H1 (cell line): ENCODE data around the gene SRXN1. TPM values are rescaled to one million over a fixed set of nuclear protein-coding genes. Genes with fewer than 3 reads are reported as not detected.

ENCODE experiments used
- CTCF ChIA-PET: fragments of 300-600 bp; sonication (Branson Sonifier 250); formaldehyde crosslinking; loops from one replicate; lab custom pipeline; 2021; ENCODE audit not compliant: partially characterized antibody; lab: Charles Lee
- POLR2A ChIA-PET: fragments of 300-600 bp; sonication (Branson Sonifier 250); formaldehyde crosslinking; loops from one replicate; lab custom pipeline; 2021; ENCODE audit warnings: inconsistent platforms; ENCODE audit not compliant: partially characterized antibody; lab: Charles Lee
- DNase-seq, 2 experiments: peaks; one replicate each; pipeline versions ENCODE4 v3.0.0 to v3.0.0-alpha.2; 2010 to 2022; ENCODE audit warnings: low spot score in 2 of 2, low read depth in 1 of 2, mixed read lengths in 1 of 2
- FAIRE-seq: peaks from 2 replicates; lab custom pipeline; 2011; peaks lifted over from hg19 to GRCh38; lab: Jason Lieb, UNC
- H2AFZ ChIP-seq: 2 replicates; pipeline ENCODE4 v1.8.1; 2012; ENCODE audit warnings: low read length, inconsistent platforms
- H2AK5ac ChIP-seq: 2 replicates; pipeline ENCODE4 v1.6.1; 2013; ENCODE audit warnings: low read depth, low read length
- H2BK120ac ChIP-seq: replicated peaks from 2 replicates; pipeline ENCODE3; 2013; ENCODE audit warnings: low read depth, low read length, inconsistent platforms
- H2BK12ac ChIP-seq: 2 replicates; pipeline ENCODE4 v1.6.1; 2013; ENCODE audit warnings: low read depth, low read length
- H2BK15ac ChIP-seq: 2 replicates; pipeline ENCODE4 v1.6.1; 2013; ENCODE audit warnings: low read length
- H2BK20ac ChIP-seq: 2 replicates; pipeline ENCODE4 v1.6.1; 2013; ENCODE audit warnings: low read length
- H2BK5ac ChIP-seq: 2 replicates; pipeline ENCODE4 v1.6.1; 2013; ENCODE audit warnings: low read depth, low read length
- H3K14ac ChIP-seq: 2 replicates; pipeline ENCODE4 v1.6.1; 2013; ENCODE audit warnings: inconsistent platforms; ENCODE audit not compliant: insufficient read length
- H3K18ac ChIP-seq: 2 replicates; pipeline ENCODE4 v1.6.1; 2013; ENCODE audit warnings: low read length; ENCODE audit errors: extremely low read depth
- H3K23ac ChIP-seq: 2 replicates; pipeline ENCODE4 v1.6.1; 2013; ENCODE audit warnings: inconsistent platforms; ENCODE audit not compliant: insufficient read length
- H3K23me2 ChIP-seq: 2 replicates; pipeline ENCODE4 v1.6.1; 2013; ENCODE audit warnings: low read depth, low read length
- H3K27ac ChIP-seq: 2 replicates; pipeline ENCODE4 v1.6.1; 2011; ENCODE audit warnings: low read depth, low read length, inconsistent platforms
- H3K27me3 ChIP-seq, 4 experiments: replicated peaks in 1 of 4; 1 replicate in 1 of 4; 2 replicates in 3 of 4; pipeline versions ENCODE4 v1.6.1 to v1.8.1; 2011 to 2013; ENCODE audit warnings: low read length in 3 of 4, mild to moderate bottlenecking in 3 of 4, inconsistent platforms in 2 of 4, mixed read lengths in 2 of 4, moderate library complexity in 1 of 4; ENCODE audit not compliant: control insufficient read depth in 3 of 4, insufficient read depth in 3 of 4; ENCODE audit errors: extremely low read depth in 1 of 4
- H3K36me3 ChIP-seq, 4 experiments: 2 replicates each; pipeline versions ENCODE4 v1.6.1 to v1.8.1; 2011 to 2013; ENCODE audit warnings: mild to moderate bottlenecking in 4 of 4, low read length in 3 of 4, moderate library complexity in 2 of 4, control low read depth in 1 of 4, inconsistent platforms in 1 of 4; ENCODE audit not compliant: insufficient read depth in 4 of 4, control insufficient read depth in 2 of 4
- H3K4ac ChIP-seq: replicated peaks from 2 replicates; pipeline ENCODE3; 2013; ENCODE audit warnings: low read length, low read depth, mixed read lengths, inconsistent platforms; ENCODE audit not compliant: insufficient read length
- H3K4me1 ChIP-seq, 4 experiments: replicated peaks in 1 of 4; 1 replicate in 1 of 4; 2 replicates in 3 of 4; pipeline versions ENCODE4 v1.6.1 to v1.8.1; 2011 to 2013; ENCODE audit warnings: low read length in 3 of 4, inconsistent platforms in 2 of 4, mixed read lengths in 1 of 4; ENCODE audit not compliant: insufficient read depth in 4 of 4, control insufficient read depth in 3 of 4
- H3K4me2 ChIP-seq, 2 experiments: 2 replicates each; pipeline versions ENCODE4 v1.6.1 to v1.8.1; 2011 to 2013; ENCODE audit warnings: low read depth in 2 of 2, low read length in 2 of 2, control low read depth in 1 of 2, inconsistent platforms in 1 of 2, mild to moderate bottlenecking in 1 of 2; ENCODE audit not compliant: insufficient read depth in 1 of 2
- H3K4me3 ChIP-seq, 4 experiments: fragments of 200-600, 300-600 bp in 1 of 4; sonication (generic), shearing (Covaris generic), sonication (Bioruptor Twin) in 1 of 4; 2 replicates each; pipeline versions ENCODE4 v1.5.1 to v1.8.1; 2011 to 2016; ENCODE audit warnings: low read length in 4 of 4, low read depth in 3 of 4, control low read depth in 2 of 4, inconsistent platforms in 2 of 4, mild to moderate bottlenecking in 2 of 4, mixed read lengths in 1 of 4, moderate library complexity in 1 of 4; ENCODE audit not compliant: insufficient read depth in 2 of 4; ENCODE audit errors: extremely low read depth in 1 of 4
- H3K56ac ChIP-seq: replicated peaks from 2 replicates; pipeline ENCODE3; 2013; ENCODE audit warnings: low read depth, mild to moderate bottlenecking, mixed read lengths, low read length, inconsistent platforms; ENCODE audit not compliant: insufficient read length
- H3K79me1 ChIP-seq: 2 replicates; pipeline ENCODE4 v1.6.1; 2013; ENCODE audit warnings: low read depth, low read length, control low read depth
- H3K79me2 ChIP-seq, 2 experiments: 2 replicates each; pipeline versions ENCODE4 v1.6.1 to v1.8.1; 2012 to 2013; ENCODE audit warnings: low read length in 2 of 2, mild to moderate bottlenecking in 2 of 2, inconsistent platforms in 1 of 2; ENCODE audit not compliant: insufficient read depth in 2 of 2, control insufficient read depth in 1 of 2
- H3K9ac ChIP-seq, 4 experiments: replicated peaks in 1 of 4; 1 replicate in 1 of 4; 2 replicates in 3 of 4; pipeline versions ENCODE4 v1.6.1 to v1.8.1; 2011 to 2013; ENCODE audit warnings: low read depth in 3 of 4, low read length in 3 of 4, control low read depth in 2 of 4, mild to moderate bottlenecking in 2 of 4, moderate library complexity in 2 of 4, inconsistent platforms in 1 of 4; ENCODE audit errors: extremely low read depth in 1 of 4
- H3K9me3 ChIP-seq, 2 experiments: 2 replicates each; pipeline versions ENCODE4 v1.6.1 to v1.8.1; 2012 to 2013; ENCODE audit warnings: mild to moderate bottlenecking in 2 of 2, moderate library complexity in 2 of 2, control low read depth in 1 of 2, inconsistent platforms in 1 of 2, low read depth in 1 of 2, low read length in 1 of 2, mixed read lengths in 1 of 2; ENCODE audit not compliant: insufficient read depth in 2 of 2
- H4K20me1 ChIP-seq, 2 experiments: replicated peaks in 1 of 2; 2 replicates each; pipeline versions ENCODE3 to v1.8.1; 2011 to 2013; ENCODE audit warnings: inconsistent platforms in 2 of 2, low read length in 2 of 2, mild to moderate bottlenecking in 1 of 2; ENCODE audit not compliant: insufficient read depth in 2 of 2, control insufficient read depth in 1 of 2
- H4K5ac ChIP-seq: 2 replicates; pipeline ENCODE4 v1.6.1; 2013; ENCODE audit warnings: low read length, low read depth, mixed read lengths, inconsistent platforms; ENCODE audit not compliant: insufficient read length
- H4K8ac ChIP-seq: 2 replicates; pipeline ENCODE4 v1.8.0; 2013; ENCODE audit warnings: mild to moderate bottlenecking, moderate library complexity, low read length, inconsistent platforms; ENCODE audit not compliant: insufficient read depth; ENCODE audit errors: extremely low read depth
- H4K91ac ChIP-seq: replicated peaks from 2 replicates; pipeline ENCODE3; 2013; ENCODE audit warnings: low read length, mixed read lengths, inconsistent platforms; ENCODE audit not compliant: insufficient read length
- ASH2L ChIP-seq: fragments of 200-600, 300-600 bp; sonication (generic); IDR thresholded peaks from one replicate; pipeline ENCODE4 v1.7.1; 2017; ENCODE audit warnings: low read length
- BACH1 ChIP-seq: IDR thresholded peaks from 2 replicates; pipeline ENCODE4 v1.6.1; 2012; ENCODE audit warnings: low read length, improper control_type of control experiment
- BCL11A ChIP-seq, 2 experiments: IDR thresholded peaks; one replicate each; pipeline ENCODE4 v1.6.1; 2011; ENCODE audit warnings: low read depth in 2 of 2, low read length in 2 of 2, mild to moderate bottlenecking in 2 of 2
- CHD2 ChIP-seq: IDR thresholded peaks from 2 replicates; pipeline ENCODE4 v1.6.1; 2012; ENCODE audit warnings: low read length, improper control_type of control experiment
- FOSL1 ChIP-seq: IDR thresholded peaks from 2 replicates; pipeline ENCODE4 v1.6.1; 2011; ENCODE audit warnings: mild to moderate bottlenecking, low read depth, low read length, moderate library complexity; ENCODE audit not compliant: insufficient read depth
- HDAC6 ChIP-seq: IDR thresholded peaks from one replicate; pipeline ENCODE4 v1.7.1; 2012; ENCODE audit warnings: low read depth, mild to moderate bottlenecking, inconsistent platforms, low read length, moderate library complexity
- KDM4A ChIP-seq: IDR thresholded peaks from one replicate; pipeline ENCODE4 v1.7.1; 2012; ENCODE audit warnings: low read depth, mild to moderate bottlenecking, moderate library complexity, low read length, inconsistent platforms; ENCODE audit not compliant: severe bottlenecking
- PHF8 ChIP-seq: fragments of 200-600 bp; sonication (generic); conservative IDR thresholded peaks from 2 replicates; pipeline ENCODE4 v1.7.1; 2012; ENCODE audit warnings: low read depth, mild to moderate bottlenecking, inconsistent platforms, low read length, moderate library complexity
- RBBP5 ChIP-seq: IDR thresholded peaks from 2 replicates; pipeline ENCODE4 v1.7.1; 2012; ENCODE audit warnings: low read depth, mild to moderate bottlenecking, inconsistent platforms, low read length, moderate library complexity, borderline replicate concordance
- RNF2 ChIP-seq: fragments of 200-900, 300-1000 bp; sonication (generic); IDR thresholded peaks from 2 replicates; pipeline ENCODE4 v1.7.1; 2016; ENCODE audit warnings: borderline replicate concordance, low read depth, mild to moderate bottlenecking, antibody characterized with exemption, low read length; ENCODE audit not compliant: poor library complexity, severe bottlenecking; ENCODE audit errors: missing control alignments
- SIX5 ChIP-seq: IDR thresholded peaks from 2 replicates; pipeline ENCODE4 v1.6.1; 2011; ENCODE audit warnings: mild to moderate bottlenecking, low read depth, low read length
- SP4 ChIP-seq: IDR thresholded peaks from 2 replicates; pipeline ENCODE4 v1.6.1; 2012; ENCODE audit warnings: low read length, inconsistent platforms
- TBP ChIP-seq: IDR thresholded peaks from 2 replicates; pipeline ENCODE4 v1.6.1; 2011; ENCODE audit warnings: low read depth, low read length, improper control_type of control experiment
- WGBS, 2 experiments: shearing (Covaris generic) in 1 of 2; methylation state at CpG; one replicate each; pipeline versions ENCODE4 v1.1.6 to v1.1.7; 2013 to 2015; ENCODE audit warnings: low lambda C conversion rate in 2 of 2, mixed read lengths in 2 of 2, inconsistent platforms in 1 of 2, low coverage in 1 of 2, missing lambda C conversion rate in 1 of 2; ENCODE audit not compliant: insufficient replicate concordance in 2 of 2, insufficient coverage in 1 of 2, insufficient read length in 1 of 2; ENCODE audit errors: extremely low coverage in 1 of 2, missing lambda C conversion rate in 1 of 2; 5-methylcytosine and 5-hydroxymethylcytosine counted together
- polyA plus RNA-seq, 7 experiments: library from polyadenylated mRNA; depleted of rRNA in 3 of 7; stranded (reverse) in 5 of 7; unstranded in 2 of 7; fragments of >200 nt in 5 of 7; fragments of 200-250 nt in 2 of 7; gene quantifications; 1 replicate in 5 of 7; 2 replicates in 1 of 7; 4 replicates in 1 of 7; pipeline versions ENCODE4 v1.2.1 to v1.2.3, GENCODE V29; 2011 to 2013; ENCODE audit warnings: missing spikeins in 2 of 7, mixed read lengths in 2 of 7
- total RNA-seq: library from RNA; stranded (reverse); fragmentation: NEBNext Ultra II Directional; extraction: Animal tissue kit (Norgen Biotek cat#: 25700); gene quantifications from 2 replicates; pipeline ENCODE4 v1.2.1, GENCODE V29; 2021

The SRXN1 gene
- total and polyA plus RNA-seq, 2 of the 8 experiments (the other 6 are each of a cell fraction or from before 2014, with no cell fraction given), result 12.2 to 15.8 TPM

- Histone ChIP-seq H3K18ac (no peak overlapping the region), H4K8ac (no peak overlapping the region), H3K79me2 (no peaks in the 10 kb centered on the region), H3K14ac (no peak overlapping the region), H2AFZ (no peak overlapping the region), H3K4me2 (no peak overlapping the region), H3K9me3 (peaks cover 4 to 5% of the 10 kb centered on the region in 2 experiments), H3K23ac (no peak overlapping the region), H2BK5ac (no peak overlapping the region), H4K91ac (no peak overlapping the region), H4K20me1 (no peaks in the 10 kb centered on the region), H3K4me1 (peaks cover 0 to 9% (median 4%) of the 10 kb centered on the region in 4 experiments; a peak in 5 of 7 replicates), H3K9ac (no peak overlapping the region), H3K27me3 (peaks cover 3 to 30% (median 25%) of the 10 kb centered on the region in 4 experiments), H2BK120ac (no peak overlapping the region), H2AK5ac (no peak overlapping the region), H3K36me3 (no peaks in the 10 kb centered on the region), H3K56ac (no peak overlapping the region), H3K79me1 (no peaks in the 10 kb centered on the region), H3K23me2 (peaks cover 9% of the 10 kb centered on the region; the same call in 1 of the 2 replicates), H4K5ac (no peak overlapping the region), H3K4ac (no peak overlapping the region), H2BK12ac (peak overlapping the region; percentile 60; the same call in 1 of the 2 replicates), H2BK20ac (no peak overlapping the region), H3K27ac (no peak overlapping the region), H3K4me3 (no peak overlapping the region), H2BK15ac (peak overlapping the region; percentile 61)
- CTCF ChIA-PET, result interaction anchor here (0.8 to 14.1 kb wide), 12 partner anchors 6 to 109 kb away, joined by 3 to 157 read pairs (median 4); partner anchors contain the start of gene SRXN1
- FAIRE-seq (no peak), DNase-seq (no peak)
- 90% methylated on average over 9 of the region's 9 CpGs; no CpG with 5 or more reads in 1 of the 2 experiments for WGBS, 2 experiments
- POLR2A ChIA-PET, result interaction anchor here (1.1 to 1.2 kb wide), 2 partner anchors 10 to 17 kb away, joined by 3 read pairs; no protein-coding TSS in a partner anchor
- TF ChIP-seq RBBP5 (no peak), BACH1 (no peak), TBP (no peak), ASH2L (no peak), KDM4A (no peak), SP4 (no peak), FOSL1 (no peak), PHF8 (no peak), RNF2 (no peak), HDAC6 (no peak), SIX5 (no peak), BCL11A (IDR thresholded peaks at IDR 0.05; ENCODE audit: low read depth in 2 of 2, low read length in 2 of 2) (no peak), CHD2 (no peak)
Measured at GRCh38 chr20:671252-672030, 18.4 kb upstream of the SRXN1 start.
